Activated CD4-positive, CD25-positive, alpha-beta regulatory T cell treated with anti-CD3 and anti-CD28 coated beads, Interleukin-2, amount 50 U/mL, for 72 hours (primary cell): Measurements from ENCODE around the gene ZNF275.
"Not testable (repeated sequence)": the region's sequence is repeated elsewhere in the genome, so short reads cannot be mapped to it uniquely, and the experiment has no call there.

Source experiments
- DNase-seq: peaks from one replicate; pipeline ENCODE4 v3.0.0; 2021

ZNF275 gene

GRCh38 chrX:153333821-153334653 is at the start of gene ZNF275:
Gene ZNF275, plus strand, starts transcription at chrX:153334153. Its CDS starts 2,527 bp downstream, at chrX:153336680.
- peak; percentile 82 for DNase-seq

- not testable (repeated sequence) for DNase-seq
Observed at GRCh38 chrX:153285678-153286077, 48.3 kb upstream of the ZNF275 start.

GRCh38 chrX:153288807-153289206 is 45.1 kb upstream of the ZNF275 start:
- not testable (repeated sequence) for DNase-seq

- not testable (repeated sequence) for DNase-seq
Observed at GRCh38 chrX:153293485-153294071, 40.4 kb upstream of the ZNF275 start.

GRCh38 chrX:153297376-153297775 is 36.6 kb upstream of the ZNF275 start:
- no peak for DNase-seq

GRCh38 chrX:153299855-153300254 is 34.1 kb upstream of the ZNF275 start:
- no peak for DNase-seq

- DNase-seq, result no peak
Observed at GRCh38 chrX:153301746-153302145, 32.2 kb upstream of the ZNF275 start.

GRCh38 chrX:153302796-153303195 is 31.2 kb upstream of the ZNF275 start:
- no peak for DNase-seq

GRCh38 chrX:153303276-153304262 is 30.4 kb upstream of the ZNF275 start:
- DNase-seq, result no peak

- no peak for DNase-seq
Observed at GRCh38 chrX:153304988-153305736, 28.8 kb upstream of the ZNF275 start.

- no peak for DNase-seq
Observed at GRCh38 chrX:153305972-153306371, 28.0 kb upstream of the ZNF275 start.

- no peak for DNase-seq
Observed at GRCh38 chrX:153306527-153307115, 27.3 kb upstream of the ZNF275 start.

- no peak for DNase-seq
Observed at GRCh38 chrX:153307276-153308178, 26.4 kb upstream of the ZNF275 start.

- no peak for DNase-seq
Observed at GRCh38 chrX:153310901-153311300, 23.1 kb upstream of the ZNF275 start.

GRCh38 chrX:153312041-153312440 is 21.9 kb upstream of the ZNF275 start:
- no peak for DNase-seq

GRCh38 chrX:153312842-153313241 is 21.1 kb upstream of the ZNF275 start:
- no peak for DNase-seq

GRCh38 chrX:153317306-153317705 is 16.6 kb upstream of the ZNF275 start:
- DNase-seq, result no peak

GRCh38 chrX:153317996-153318722 is 15.8 kb upstream of the ZNF275 start:
- DNase-seq, result no peak

- no peak for DNase-seq
Observed at GRCh38 chrX:153318811-153319210, 15.1 kb upstream of the ZNF275 start.
